Endodermal cell (in vitro differentiated cells): Measurements from ENCODE around the gene SLC13A3. TPM values are rescaled to one million over a fixed set of nuclear protein-coding genes. Genes with fewer than 3 reads are reported as not detected.

ENCODE experiments used
- DNase-seq: peaks from one replicate; pipeline ENCODE4 v3.0.0-alpha.2; 2017
- H3K27ac ChIP-seq: 2 replicates; pipeline ENCODE4 v1.5.1; 2013; ENCODE audit warnings: mild to moderate bottlenecking, low read depth, low read length, moderate library complexity
- H3K27me3 ChIP-seq: 2 replicates; pipeline ENCODE4 v1.6.1; 2013; ENCODE audit warnings: mild to moderate bottlenecking, low read length, moderate library complexity; ENCODE audit not compliant: insufficient read depth, control insufficient read depth, poor library complexity, severe bottlenecking
- H3K36me3 ChIP-seq: 2 replicates; pipeline ENCODE4 v1.7.0; 2013; ENCODE audit warnings: mild to moderate bottlenecking, low read length, moderate library complexity; ENCODE audit not compliant: control insufficient read depth, insufficient read depth
- H3K4me1 ChIP-seq: one replicate; pipeline ENCODE4 v1.7.0; 2013; ENCODE audit warnings: low read length; ENCODE audit not compliant: control insufficient read depth, insufficient read depth
- H3K4me3 ChIP-seq: 2 replicates; pipeline ENCODE4 v1.5.1; 2013; ENCODE audit warnings: mild to moderate bottlenecking, low read length, moderate library complexity
- H3K9ac ChIP-seq: 2 replicates; pipeline ENCODE4 v1.6.1; 2013; ENCODE audit warnings: mild to moderate bottlenecking, low read length, moderate library complexity; ENCODE audit not compliant: poor library complexity, severe bottlenecking; ENCODE audit errors: extremely low read depth
- H3K9me3 ChIP-seq: 2 replicates; pipeline ENCODE4 v1.6.1; 2013; ENCODE audit warnings: mild to moderate bottlenecking, low read length, moderate library complexity; ENCODE audit not compliant: control insufficient read depth
- H3K27ac Mint-ChIP-seq: 2 replicates; pipeline ENCODE4 v1.8.0; 2020; ENCODE audit warnings: mixed read lengths
- H3K27me3 Mint-ChIP-seq: 2 replicates; pipeline ENCODE4 v1.8.0; 2021; ENCODE audit warnings: mild to moderate bottlenecking, mixed read lengths; ENCODE audit not compliant: insufficient read depth
- H3K36me3 Mint-ChIP-seq: 2 replicates; pipeline ENCODE4 v1.8.0; 2020; ENCODE audit warnings: low read depth, mixed read lengths
- H3K4me1 Mint-ChIP-seq: 2 replicates; pipeline ENCODE4 v1.8.0; 2020; ENCODE audit warnings: mixed read lengths
- H3K4me3 Mint-ChIP-seq: 2 replicates; pipeline ENCODE4 v1.8.0; 2020; ENCODE audit warnings: mild to moderate bottlenecking, moderate library complexity, mixed read lengths
- H3K9me3 Mint-ChIP-seq: 2 replicates; pipeline ENCODE4 v1.8.0; 2020; ENCODE audit warnings: mild to moderate bottlenecking, mixed read lengths
- CTCF ChIP-seq: fragments of 200-600 bp; sonication (generic); conservative IDR thresholded peaks from 2 replicates; pipeline ENCODE4 v1.5.0; 2021; ENCODE audit warnings: antibody characterized with exemption, mild to moderate bottlenecking
- WGBS, 2 experiments: methylation state at CpG; one replicate each; pipeline versions ENCODE4 v1.1.5 to v1.1.7; 2013; ENCODE audit warnings: missing lambda C conversion rate in 2 of 2, mixed read lengths in 1 of 2; ENCODE audit not compliant: insufficient coverage in 1 of 2, insufficient read length in 1 of 2; 5-methylcytosine and 5-hydroxymethylcytosine counted together
- total RNA-seq, 2 donors: library from RNA; stranded (reverse); fragmentation: NEBNext Ultra II Directional in 1 of 2; extraction: Animal tissue kit (Norgen Biotek cat#: 25700) in 1 of 2; gene quantifications; 2 replicates in 1 of 2; 3 replicates in 1 of 2; pipeline ENCODE4 v1.2.1, GENCODE V29; 2021

SLC13A3 gene
- total RNA-seq, 2 donors from 2014 or later, result 7.3 to 9.0 TPM

GRCh38 chr20:46650575-46651090 lies 626 bp downstream of the SLC13A3 start:
- peak overlapping the region; percentile 50 for H3K4me3 Mint-ChIP-seq
- 85% methylated on average over 10 of the region's 10 CpGs for WGBS, 2 experiments
- peaks cover 10% of the 10 kb centered on the region for H3K4me1 Mint-ChIP-seq
- no peak overlapping the region for H3K27ac Mint-ChIP-seq
- Histone ChIP-seq H3K27me3 (peaks cover 73% of the 10 kb centered on the region), H3K4me3 (peak overlapping the region; percentile 69), H3K9ac (no peak overlapping the region), H3K27ac (no peak overlapping the region), H3K4me1 (peaks cover 8% of the 10 kb centered on the region), H3K36me3 (no peaks in the 10 kb centered on the region), H3K9me3 (peaks cover 3% of the 10 kb centered on the region)
- DNase-seq, result no peak
- H3K36me3 Mint-ChIP-seq, result no peaks in the 10 kb centered on the region
- no peaks in the 10 kb centered on the region for H3K9me3 Mint-ChIP-seq
- peaks cover 78% of the 10 kb centered on the region for H3K27me3 Mint-ChIP-seq
- TF ChIP-seq CTCF, result peak; percentile 8

GRCh38 chr20:46649965-46650542 lies 1.2 kb downstream of the SLC13A3 start:
- no peak for DNase-seq
- Histone ChIP-seq H3K27me3 (peaks cover 79% of the 10 kb centered on the region), H3K36me3 (no peaks in the 10 kb centered on the region), H3K4me3 (no peak overlapping the region), H3K27ac (no peak overlapping the region), H3K9ac (no peak overlapping the region), H3K4me1 (peaks cover 8% of the 10 kb centered on the region), H3K9me3 (peaks cover 3% of the 10 kb centered on the region)
- no peaks in the 10 kb centered on the region for H3K36me3 Mint-ChIP-seq
- peaks cover 12% of the 10 kb centered on the region for H3K4me1 Mint-ChIP-seq
- H3K27ac Mint-ChIP-seq, result no peak overlapping the region
- TF ChIP-seq CTCF, result peak; percentile 14
- H3K27me3 Mint-ChIP-seq, result peaks cover 84% of the 10 kb centered on the region
- WGBS, 2 experiments, result 92 to 97% methylated on average over 9 of the region's 9 CpGs
- no peak overlapping the region for H3K4me3 Mint-ChIP-seq
- no peaks in the 10 kb centered on the region for H3K9me3 Mint-ChIP-seq

GRCh38 chr20:46649650-46649949 lies 1.7 kb downstream of the SLC13A3 start:
- H3K4me3 Mint-ChIP-seq, result no peak overlapping the region
- H3K9me3 Mint-ChIP-seq, result peaks cover 2% of the 10 kb centered on the region

More at GRCh38 chr20:46649650-46649949, 1.7 kb downstream of the SLC13A3 start:
- H3K36me3 Mint-ChIP-seq, result no peaks in the 10 kb centered on the region
- Histone ChIP-seq H3K4me3 (no peak overlapping the region), H3K9me3 (peaks cover 3% of the 10 kb centered on the region), H3K4me1 (peaks cover 8% of the 10 kb centered on the region), H3K36me3 (no peaks in the 10 kb centered on the region), H3K9ac (no peak overlapping the region), H3K27me3 (peaks cover 83% of the 10 kb centered on the region), H3K27ac (no peak overlapping the region)
- H3K27ac Mint-ChIP-seq, result no peak overlapping the region
- no peak for TF ChIP-seq CTCF
- peaks cover 12% of the 10 kb centered on the region for H3K4me1 Mint-ChIP-seq
- DNase-seq, result no peak
- H3K27me3 Mint-ChIP-seq, result peaks cover 88% of the 10 kb centered on the region
- 65 to 69% methylated on average over 3 of the region's 3 CpGs for WGBS, 2 experiments
